Dermis microvascular lymphatic vessel endothelial cell (primary cell): ENCODE results near the gene TBC1D12. TPM values are rescaled to one million over a fixed set of nuclear protein-coding genes. Genes with fewer than 3 reads are reported as not detected.

Experiments
- DNase-seq, 2 donors: peaks; one replicate each; pipeline versions ENCODE4 v3.0.0 to v3.0.0-alpha.2; 2010; ENCODE audit warnings: low read depth in 2 of 2
- total RNA-seq: library from RNA; depleted of rRNA; stranded (reverse); fragments of >200 nt; gene quantifications from 2 replicates; pipeline ENCODE4 v1.2.1, GENCODE V29; 2014

Gene TBC1D12
- total RNA-seq, 1 donor from 2014 or later: 12.7 TPM

DNA sequence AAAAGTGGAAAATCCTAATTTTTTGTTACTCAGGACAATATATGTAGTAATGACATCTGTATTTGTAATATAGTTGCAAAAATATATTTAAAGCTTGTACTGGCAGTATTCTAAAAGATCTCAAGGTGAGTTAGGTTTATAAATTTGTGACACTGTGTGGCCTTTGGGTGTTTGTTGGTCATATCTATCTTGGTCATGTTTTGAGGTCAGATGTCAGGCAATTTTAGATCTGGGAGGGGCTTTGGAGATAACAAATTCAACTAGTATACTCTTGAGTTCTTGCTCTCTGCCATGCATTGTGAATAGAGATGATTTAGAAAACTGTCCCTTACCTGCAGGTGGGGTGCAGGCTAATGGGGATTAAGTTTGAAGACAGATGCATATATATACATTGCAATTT is 3.1 kb downstream of the TBC1D12 start:
- DNase-seq: no peak

DNA sequence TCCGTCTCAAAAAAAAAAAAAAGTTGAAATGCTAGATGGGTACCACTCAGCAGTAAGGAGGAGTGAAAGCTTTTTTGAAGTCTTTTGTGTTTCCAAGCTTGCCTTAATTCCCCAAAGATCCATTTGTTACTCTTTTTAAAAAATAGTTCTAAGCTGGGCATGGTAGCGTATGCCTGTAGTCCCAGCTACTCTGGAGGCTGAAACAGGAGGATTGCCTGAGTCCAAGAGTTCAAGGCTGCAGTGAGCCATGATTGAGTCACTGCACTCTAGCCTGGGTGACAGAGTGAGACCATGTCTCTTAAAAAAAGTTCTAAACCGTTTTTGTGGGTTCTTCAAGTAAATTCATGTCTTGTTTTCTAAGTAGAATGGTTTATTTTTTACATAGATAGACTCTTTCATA is 5.3 kb downstream of the TBC1D12 start:
- no peak for DNase-seq

- peak in 1 of 2 donors; percentile 17 for DNase-seq
Measured at GRCh38 chr10:94409021-94409657, 6.8 kb downstream of the TBC1D12 start.

- no peak for DNase-seq
Measured at GRCh38 chr10:94411304-94411703, 9.0 kb downstream of the TBC1D12 start.

DNA sequence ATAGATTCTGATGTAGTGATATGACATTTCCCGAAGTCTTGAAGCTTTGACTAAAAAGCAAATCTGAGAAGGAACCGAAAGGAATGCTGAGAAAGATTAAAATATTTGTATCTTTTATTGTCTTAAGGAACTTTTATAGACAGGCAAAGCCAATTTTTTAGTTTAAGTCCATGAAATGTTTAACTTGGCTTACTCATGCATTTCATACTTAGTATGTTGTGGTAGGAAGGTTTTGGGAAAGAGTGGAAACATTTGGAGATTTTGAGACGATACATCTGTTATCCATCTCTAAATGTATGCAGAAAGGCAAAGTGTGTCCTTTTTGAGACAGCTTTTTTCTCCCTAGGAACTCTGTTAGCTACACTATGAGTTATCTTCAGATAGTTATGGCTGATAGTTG is 10.1 kb downstream of the TBC1D12 start:
- DNase-seq: no peak

DNA sequence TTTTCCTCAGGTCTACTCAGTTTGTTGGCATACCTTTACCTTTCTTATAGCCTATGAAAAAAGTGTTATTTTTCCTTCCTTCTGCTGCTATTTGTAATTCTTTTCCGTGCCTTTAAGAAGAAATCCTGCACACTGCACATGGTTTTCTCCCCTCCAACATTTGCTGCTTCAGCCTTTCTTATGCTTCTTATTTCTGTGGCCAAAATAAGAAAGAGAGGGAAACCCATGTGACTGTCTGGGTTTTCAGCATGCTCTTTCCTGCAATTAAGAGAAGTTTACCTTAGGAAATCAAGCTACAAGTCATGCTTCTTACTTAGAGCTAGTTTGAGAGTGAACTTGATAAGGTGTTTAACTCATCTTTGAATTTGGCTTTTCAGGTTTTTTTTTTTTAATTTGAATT is 11.0 kb downstream of the TBC1D12 start:
- no peak for DNase-seq

GRCh38 chr10:94416896-94417295 is 14.6 kb downstream of the TBC1D12 start:
- DNase-seq: no peak

- no peak for DNase-seq
Measured at GRCh38 chr10:94417321-94417720, 15.0 kb downstream of the TBC1D12 start.

DNA sequence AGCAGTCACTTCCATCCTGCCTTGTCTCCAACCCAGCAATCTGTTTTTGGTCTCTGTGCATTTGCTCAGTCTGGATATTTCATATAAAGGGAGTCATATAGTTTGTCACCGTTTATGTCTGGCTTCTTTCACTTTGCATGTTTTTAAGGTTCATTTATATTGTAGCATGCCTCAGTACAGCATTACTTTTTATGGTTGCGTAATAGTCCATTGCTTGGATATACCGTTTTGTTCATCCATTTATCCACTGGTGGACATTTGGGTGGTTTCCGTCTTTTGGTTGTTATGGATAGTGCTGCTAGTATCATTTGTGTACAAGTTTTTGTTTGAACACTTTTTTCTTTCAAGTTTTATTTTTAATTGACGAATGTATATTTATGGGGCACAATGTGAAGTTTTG is 18.2 kb downstream of the TBC1D12 start:
- DNase-seq: no peak

DNA sequence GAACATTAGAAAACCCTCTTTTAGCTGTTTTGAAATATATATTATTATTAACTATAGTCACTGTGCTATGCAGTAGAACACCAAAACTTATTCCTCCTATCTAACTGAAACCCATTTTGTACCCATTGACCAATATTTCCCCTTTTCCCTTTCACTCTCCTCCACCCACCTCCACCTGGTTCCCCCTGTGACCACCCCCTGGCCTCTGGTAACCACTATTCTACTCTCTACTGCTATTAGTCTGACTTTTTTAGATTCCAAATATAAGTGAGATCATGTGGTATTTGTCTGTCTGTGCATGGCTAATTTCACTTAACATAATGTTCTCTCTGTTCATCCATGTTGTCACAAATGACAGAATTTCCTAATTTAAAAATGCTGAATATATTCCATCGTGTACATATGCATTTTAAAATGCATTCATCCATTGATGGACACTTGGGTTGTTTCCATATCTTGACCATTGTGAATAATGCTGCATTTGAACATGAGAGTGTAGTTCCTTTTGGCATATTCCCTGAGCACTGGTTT is 18.7 kb downstream of the TBC1D12 start:
- no peak for DNase-seq

DNA sequence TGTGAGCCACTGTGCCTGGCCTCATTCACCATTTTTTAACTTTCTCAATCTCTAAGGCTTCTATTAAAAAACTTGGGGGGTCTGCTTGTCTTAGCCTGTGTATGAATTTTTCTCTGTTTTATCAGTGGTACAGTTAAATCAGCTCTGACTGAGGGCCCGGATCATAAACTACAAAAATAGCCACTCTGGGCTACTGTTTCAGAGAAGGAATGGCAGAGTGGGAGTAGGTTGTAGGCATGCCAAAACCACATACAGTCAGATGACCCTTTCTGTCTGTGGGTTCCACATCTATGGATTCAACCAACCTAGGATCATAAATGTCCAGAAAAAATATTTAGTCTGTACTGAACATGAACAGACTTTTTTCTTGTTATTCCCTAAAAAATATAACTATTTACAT is 21.3 kb downstream of the TBC1D12 start:
- no peak for DNase-seq

GRCh38 chr10:94424714-94425337 is 22.5 kb downstream of the TBC1D12 start:
- no peak for DNase-seq

- no peak for DNase-seq
Measured at GRCh38 chr10:94425942-94426341, 23.6 kb downstream of the TBC1D12 start.

- no peak for DNase-seq
Measured at GRCh38 chr10:94427166-94427565, 24.8 kb downstream of the TBC1D12 start.

DNA sequence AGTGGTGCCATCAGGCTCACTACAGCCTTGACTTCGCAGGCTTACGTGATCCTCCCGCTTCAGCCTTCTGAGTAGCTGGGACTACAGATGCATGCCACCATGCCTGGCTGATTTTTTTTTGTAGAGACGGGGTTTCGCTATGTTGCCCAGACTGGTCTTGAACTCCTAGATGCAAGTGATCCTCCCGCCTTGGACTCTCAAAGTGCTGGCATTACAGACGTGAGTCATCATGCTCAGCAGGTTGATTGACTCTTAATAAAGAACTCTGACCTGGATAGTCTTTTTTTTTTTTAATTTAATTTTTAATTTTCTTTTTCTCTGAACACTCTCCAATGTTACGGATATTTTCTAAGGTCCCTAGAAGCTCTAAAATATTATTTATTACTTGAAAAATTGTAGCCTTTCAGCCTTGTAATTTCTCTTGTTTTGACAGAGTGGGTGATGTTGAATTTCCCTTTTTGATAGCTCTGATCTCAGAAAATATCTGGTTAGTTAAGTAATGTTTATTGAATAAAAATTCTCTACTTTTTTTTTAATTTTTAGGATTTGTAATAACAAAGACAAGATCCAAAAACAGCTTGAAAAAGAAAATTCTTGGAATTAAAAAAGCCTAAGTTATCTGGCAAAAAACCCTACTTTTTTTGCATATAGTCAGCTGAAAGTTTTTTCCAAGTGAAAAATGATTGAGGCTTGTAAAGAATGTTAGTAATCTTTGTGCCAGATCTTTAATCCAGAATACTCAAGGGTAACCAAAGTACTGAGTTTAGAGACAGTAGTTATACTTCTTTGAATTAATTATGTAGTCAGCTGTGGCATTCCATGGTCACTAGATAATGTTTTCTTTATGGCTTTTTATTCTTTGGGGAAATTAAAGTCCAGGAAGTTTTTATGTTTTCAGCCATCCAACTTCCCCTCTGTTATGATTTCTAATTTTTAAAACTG is 26.7 kb downstream of the TBC1D12 start:
- DNase-seq: no peak

DNA sequence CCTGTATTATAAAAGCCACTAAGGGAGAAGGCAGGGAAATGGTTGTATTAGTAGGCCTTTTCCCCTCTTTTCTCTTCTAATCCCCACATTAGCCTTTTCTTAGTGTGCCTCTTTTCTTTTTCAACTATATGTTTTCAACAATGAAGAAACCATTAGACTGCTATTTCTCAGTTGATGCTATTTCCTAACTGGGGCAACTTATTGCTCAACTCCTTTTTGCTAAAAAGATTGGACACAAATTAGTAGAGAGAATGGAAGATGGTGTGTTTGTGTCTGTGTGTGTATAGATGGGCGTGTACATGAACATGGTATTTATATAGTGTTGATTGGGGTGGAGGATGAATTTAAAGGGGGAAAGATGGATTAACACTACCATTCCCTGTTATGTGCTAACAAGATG is 28.4 kb downstream of the TBC1D12 start:
- DNase-seq: no peak

- no peak for DNase-seq
Measured at GRCh38 chr10:94432443-94432842, 30.1 kb downstream of the TBC1D12 start.

DNA sequence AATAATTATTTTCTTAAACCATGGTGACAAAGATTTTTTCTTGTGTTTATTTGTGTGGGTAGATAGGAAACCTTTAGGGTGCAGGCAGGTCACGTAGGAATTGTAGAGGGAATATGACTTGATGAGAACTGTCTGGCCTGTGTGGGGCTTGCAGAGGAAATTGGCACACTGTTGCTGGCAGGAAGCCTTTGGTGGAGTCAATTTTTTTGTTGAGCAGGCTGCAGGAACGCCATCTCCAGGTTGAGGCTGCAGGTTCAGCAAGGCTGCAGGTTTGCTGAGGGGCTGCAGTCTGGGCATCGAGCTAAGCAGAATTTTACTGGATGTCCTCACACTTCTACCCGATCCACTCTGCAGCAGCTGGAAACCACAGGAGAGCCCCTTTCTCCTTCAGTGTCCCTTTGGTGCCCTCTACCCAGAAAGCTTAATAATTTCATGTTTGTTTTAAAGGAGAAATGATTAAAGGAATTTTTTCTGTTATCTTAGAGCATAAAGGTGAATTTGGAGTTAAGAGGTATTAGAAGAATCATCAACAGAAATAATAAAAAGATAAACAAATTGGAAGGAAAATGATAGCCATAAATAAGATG is 37.0 kb downstream of the TBC1D12 start:
- DNase-seq: peak; percentile 32 to 40

DNA sequence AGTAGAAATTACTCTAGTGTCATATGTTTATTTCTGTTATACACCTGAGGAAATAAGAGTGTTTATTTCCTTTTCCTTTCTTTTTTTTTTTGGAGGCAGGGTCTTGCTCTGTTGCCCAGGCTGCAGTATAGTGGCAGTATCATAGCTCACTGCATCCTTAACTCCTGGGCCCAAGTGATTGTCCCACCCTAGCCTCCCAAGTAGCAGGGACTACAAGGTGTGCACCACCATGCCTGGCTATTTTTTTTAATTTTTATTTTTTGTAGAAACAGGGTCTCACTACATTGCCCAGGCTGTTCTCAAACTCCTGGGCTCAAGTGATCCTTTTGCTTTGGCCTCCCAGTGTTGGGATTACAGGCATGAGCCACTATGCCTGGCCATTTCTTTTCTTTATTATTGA is 37.8 kb downstream of the TBC1D12 start:
- DNase-seq: no peak

GRCh38 chr10:94443047-94443446 is 40.7 kb downstream of the TBC1D12 start:
- DNase-seq: no peak

DNA sequence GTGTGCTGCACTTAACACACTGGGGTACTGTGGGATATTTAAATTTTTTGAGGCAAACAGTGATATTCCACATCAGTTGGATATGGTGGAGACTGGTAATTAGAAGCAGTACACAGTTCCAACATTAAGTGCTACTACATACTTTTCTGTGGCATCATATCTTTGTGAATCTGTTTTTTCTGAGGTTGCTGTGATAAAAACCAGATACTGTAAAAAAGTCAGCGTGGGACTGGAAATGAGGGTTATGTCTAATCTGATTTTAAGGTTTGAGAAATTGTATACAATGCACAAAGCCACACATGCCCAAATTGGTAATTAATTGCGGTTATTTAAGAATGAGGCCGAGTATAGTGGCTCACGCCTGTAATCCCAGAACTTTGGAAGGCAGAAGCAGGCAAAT is 41.2 kb downstream of the TBC1D12 start:
- DNase-seq: no peak

- no peak for DNase-seq
Measured at GRCh38 chr10:94450782-94451181, 48.4 kb downstream of the TBC1D12 start.
